ENCODE measurements around the gene INO80E.
A peak's percentile ranks its signal among the peaks of the same experiment; 100 is the strongest.
"Not testable (repeated sequence)": the region's sequence is repeated elsewhere in the genome, so short reads cannot be mapped to it uniquely, and the experiment has no call there.

INO80E gene

GRCh38 chr16:30004811-30005242 lies 8.8 kb downstream of the INO80E start:
- in situ Hi-C loops (cut with MboI; ENCODE audit: low pct_unique_long_range_greater_than_20kb, low sequenced_read_pairs): loop anchor here (25.0 kb wide), 1 partner anchor 318 kb away; the partner anchor contains the start of gene QPRT
- DNase-seq: no peak

- in situ Hi-C loops (cut with MboI; ENCODE audit: low pct_unique_long_range_greater_than_20kb, low sequenced_read_pairs): loop anchor here (25.0 kb wide), 1 partner anchor 318 kb away; the partner anchor contains the start of gene QPRT
- peak; percentile 35 for DNase-seq
Measured at GRCh38 chr16:30005341-30006094, 9.5 kb downstream of the INO80E start.

GRCh38 chr16:30006095-30006473 lies 10.0 kb downstream of the INO80E start:
- in situ Hi-C loops (cut with MboI; ENCODE audit: low pct_unique_long_range_greater_than_20kb, low sequenced_read_pairs): loop anchor here (25.0 kb wide), 1 partner anchor 319 kb away; the partner anchor contains the start of gene QPRT

GRCh38 chr16:30006659-30007377 lies 10.8 kb downstream of the INO80E start:
- in situ Hi-C loops (cut with MboI; ENCODE audit: low pct_unique_long_range_greater_than_20kb, low sequenced_read_pairs): loop anchor here (25.0 kb wide), 1 partner anchor 320 kb away; the partner anchor contains the start of gene QPRT
- DNase-seq: no peak

More at GRCh38 chr16:30006095-30006473, 10.0 kb downstream of the INO80E start:
- no peak for DNase-seq

GRCh38 chr16:30007378-30007895 lies 11.4 kb downstream of the INO80E start:
- no peak for DNase-seq
- in situ Hi-C loops (cut with MboI; ENCODE audit: low pct_unique_long_range_greater_than_20kb, low sequenced_read_pairs): loop anchor here (25.0 kb wide), 1 partner anchor 320 kb away; the partner anchor contains the start of gene QPRT

GRCh38 chr16:30009085-30009862 lies 13.2 kb downstream of the INO80E start:
- in situ Hi-C loops (cut with MboI; ENCODE audit: low pct_unique_long_range_greater_than_20kb, low sequenced_read_pairs): loop anchor here (25.0 kb wide), 1 partner anchor 322 kb away; the partner anchor contains the start of gene QPRT
- DNase-seq: no peak

- in situ Hi-C loops (cut with MboI; ENCODE audit: low pct_unique_long_range_greater_than_20kb, low sequenced_read_pairs): loop anchor here (25.0 kb wide), 1 partner anchor 323 kb away; the partner anchor contains the start of gene QPRT
- DNase-seq: no peak
Measured at GRCh38 chr16:30009990-30010843, 14.2 kb downstream of the INO80E start.

GRCh38 chr16:30010844-30011713 lies 15.0 kb downstream of the INO80E start, which contains the start of gene DOC2A:
Gene DOC2A (minus strand): TSS chr16:30011027. CDS start chr16:30010222, 805 bp downstream.
- DNase-seq: no peak
- in situ Hi-C loops (cut with MboI; ENCODE audit: low pct_unique_long_range_greater_than_20kb, low sequenced_read_pairs): loop anchor here (25.0 kb wide), 1 partner anchor 324 kb away; the partner anchor contains the start of gene QPRT

- DNase-seq: no peak
- in situ Hi-C loops (cut with MboI; ENCODE audit: low pct_unique_long_range_greater_than_20kb, low sequenced_read_pairs): loop anchor here (25.0 kb wide), 1 partner anchor 325 kb away; the partner anchor contains the start of gene QPRT
Measured at GRCh38 chr16:30011714-30012504, 15.9 kb downstream of the INO80E start.

GRCh38 chr16:30012598-30012997 lies 16.6 kb downstream of the INO80E start:
- DNase-seq: not testable (repeated sequence)
- in situ Hi-C loops (cut with MboI; ENCODE audit: low pct_unique_long_range_greater_than_20kb, low sequenced_read_pairs): loop anchor here (25.0 kb wide), 1 partner anchor 325 kb away; the partner anchor contains the start of gene QPRT

GRCh38 chr16:30015450-30015849 lies 19.4 kb downstream of the INO80E start:
- DNase-seq: not testable (repeated sequence)
- in situ Hi-C loops (cut with MboI; ENCODE audit: low pct_unique_long_range_greater_than_20kb, low sequenced_read_pairs): loop anchor here (25.0 kb wide), 1 partner anchor 328 kb away; the partner anchor contains the start of gene QPRT

GRCh38 chr16:30016555-30017276 lies 20.7 kb downstream of the INO80E start:
- in situ Hi-C loops (cut with MboI; ENCODE audit: low pct_unique_long_range_greater_than_20kb, low sequenced_read_pairs): loop anchor here (25.0 kb wide), 1 partner anchor 329 kb away; the partner anchor contains the start of gene QPRT
- no peak for DNase-seq

GRCh38 chr16:30017277-30017656 lies 21.2 kb downstream of the INO80E start:
- no peak for DNase-seq
- in situ Hi-C loops (cut with MboI; ENCODE audit: low pct_unique_long_range_greater_than_20kb, low sequenced_read_pairs): loop anchor here (25.0 kb wide), 1 partner anchor 330 kb away; the partner anchor contains the start of gene QPRT

- DNase-seq: not testable (repeated sequence)
- in situ Hi-C loops (cut with MboI; ENCODE audit: low pct_unique_long_range_greater_than_20kb, low sequenced_read_pairs): loop anchor here (25.0 kb wide), 1 partner anchor 331 kb away; the partner anchor contains the start of gene QPRT
Measured at GRCh38 chr16:30017937-30018336, 21.9 kb downstream of the INO80E start.

- DNase-seq: no peak
- in situ Hi-C loops (cut with MboI; ENCODE audit: low pct_unique_long_range_greater_than_20kb, low sequenced_read_pairs): loop anchor here (25.0 kb wide), 1 partner anchor 331 kb away; the partner anchor contains the start of gene QPRT
Measured at GRCh38 chr16:30018731-30019158, 22.7 kb downstream of the INO80E start.

Measured in KBM-7 (cell line).